Mucosa of descending colon (tissue), 3 donors: ENCODE results near the gene PNMA8C. TPM values are rescaled to one million over a fixed set of nuclear protein-coding genes. Genes with fewer than 3 reads are reported as not detected.
A peak's percentile ranks its signal among the peaks of the same experiment; 100 is the strongest.
"Not testable (repeated sequence)": the region's sequence is repeated elsewhere in the genome, so short reads cannot be mapped to it uniquely, and the experiment has no call there.

Source experiments
- ATAC-seq: fragments of 200-7000 bp; cut with Tn5 transposase; one replicate; pipeline ENCODE4 v1.9.1; 2020; ENCODE audit warnings: mild to moderate bottlenecking, moderate library complexity
- DNase-seq, 3 donors: peaks; one replicate each; pipeline ENCODE4 v3.0.0-alpha.2; 2020
- H3K36me3 ChIP-seq: fragments of 200-600 bp; one replicate; pipeline ENCODE4 v1.8.0; 2021; ENCODE audit warnings: low read depth, mild to moderate bottlenecking
- H3K4me1 ChIP-seq: fragments of 200-600 bp; one replicate; pipeline ENCODE4 v1.8.0; 2021; ENCODE audit warnings: low read depth, mild to moderate bottlenecking
- H3K4me3 ChIP-seq: fragments of 200-600 bp; one replicate; pipeline ENCODE4 v1.8.0; 2021; ENCODE audit warnings: mild to moderate bottlenecking
- H3K9me3 ChIP-seq: fragments of 200-600 bp; one replicate; pipeline ENCODE4 v1.8.0; 2021; ENCODE audit warnings: mild to moderate bottlenecking
- CTCF ChIP-seq: fragments of 200-600 bp; IDR thresholded peaks from one replicate; pipeline ENCODE4 v1.8.0; 2022; ENCODE audit warnings: antibody characterized with exemption, mild to moderate bottlenecking
- intact Hi-C, 2 donors: fragments of 100-400 bp; cut with DNase I in 1 of 2; cut with micrococcal nuclease in 1 of 2; formaldehyde crosslinking; loops; one replicate each; pipeline versions ENCODE4 v1.11.0 to v1.11.1; 2022; cut with DNase I, micrococcal nuclease
- total RNA-seq, 3 donors: library from RNA; stranded (reverse); fragmentation: NEBNext Ultra II Directional in 2 of 3; extraction: Animal tissue kit (Norgen Biotek cat#: 25700) in 2 of 3; gene quantifications; one replicate each; pipeline versions ENCODE4 v1.2.1 to v1.2.4, GENCODE V29; 2021 to 2023
- donor health status: DM: no; HTN: no; CAD: no; lungs with moderate emphysema.
- donor health status: DM: no; HTN: no; CAD: no.
- donor health status: DM: no; HTN: yes; CAD: no.

The PNMA8C gene
- total RNA-seq, 3 donors from 2014 or later = 0.57 TPM; not detected in 2

- no peaks in the 10 kb centered on the region for H3K9me3 ChIP-seq
- no peak for TF ChIP-seq CTCF
- DNase-seq (no peak), ATAC-seq (no peak)
- H3K4me3 ChIP-seq = no peak overlapping the region
- intact Hi-C loops = no loop called here
- no peaks in the 10 kb centered on the region for H3K36me3 ChIP-seq
- H3K4me1 ChIP-seq = no peaks in the 10 kb centered on the region
Observed at GRCh38 chr19:46423188-46423587, 5.5 kb downstream of the PNMA8C start.

GRCh38 chr19:46422344-46422743 is 6.4 kb downstream of the PNMA8C start:
- Histone ChIP-seq H3K4me3 (no peak overlapping the region), H3K4me1 (no peaks in the 10 kb centered on the region), H3K9me3 (no peaks in the 10 kb centered on the region), H3K36me3 (no peaks in the 10 kb centered on the region)
- ATAC-seq = no peak
- intact Hi-C loops = no loop called here
- TF ChIP-seq CTCF = no peak
- DNase-seq = no peak

- Histone ChIP-seq H3K4me1 (peaks cover 8% of the 10 kb centered on the region), H3K4me3 (no peak overlapping the region), H3K9me3 (no peaks in the 10 kb centered on the region), H3K36me3 (no peaks in the 10 kb centered on the region)
- intact Hi-C loops = no loop called here
- TF ChIP-seq CTCF = no peak
- ATAC-seq = no peak
- DNase-seq = no peak
Observed at GRCh38 chr19:46420056-46420455, 8.7 kb downstream of the PNMA8C start.

GRCh38 chr19:46415804-46416709 is 12.7 kb downstream of the PNMA8C start:
- ATAC-seq (peak; percentile 74), DNase-seq (peak; percentile 65 to 82 (median 71))
- H3K4me3 ChIP-seq, H3K9me3 ChIP-seq, intact Hi-C loops, H3K4me1 ChIP-seq, H3K36me3 ChIP-seq: not testable (repeated sequence)

- H3K4me1 ChIP-seq, H3K4me3 ChIP-seq, H3K9me3 ChIP-seq, ATAC-seq, DNase-seq, intact Hi-C loops, H3K36me3 ChIP-seq: not testable (repeated sequence)
Observed at GRCh38 chr19:46414899-46415298, 13.8 kb downstream of the PNMA8C start.

- TF ChIP-seq CTCF = no peak
- intact Hi-C loops = no loop called here
- Histone ChIP-seq H3K4me1 (peaks cover 8% of the 10 kb centered on the region), H3K9me3 (no peaks in the 10 kb centered on the region), H3K36me3 (no peaks in the 10 kb centered on the region), H3K4me3 (no peak within 1 kb of the TSS)
- ATAC-seq (peak; percentile 68), DNase-seq (peak; percentile 37 to 69 (median 51))
Observed at GRCh38 chr19:46413262-46414031, 15.3 kb downstream of the PNMA8C start, which contains the start of gene CCDC8. TSS of gene CCDC8 (minus strand) at chr19:46413564. CDS start at chr19:46412810, 754 bp downstream.
